H1 (cell line): ENCODE measurements around the gene DENND4A. TPM values are rescaled to one million over a fixed set of nuclear protein-coding genes. Genes with fewer than 3 reads are reported as not detected.

ENCODE experiments used
- CTCF ChIA-PET: fragments of 300-600 bp; sonication (Branson Sonifier 250); formaldehyde crosslinking; loops from one replicate; lab custom pipeline; 2021; ENCODE audit not compliant: partially characterized antibody; lab: Charles Lee
- POLR2A ChIA-PET: fragments of 300-600 bp; sonication (Branson Sonifier 250); formaldehyde crosslinking; loops from one replicate; lab custom pipeline; 2021; ENCODE audit warnings: inconsistent platforms; ENCODE audit not compliant: partially characterized antibody; lab: Charles Lee
- DNase-seq, 2 experiments: peaks; one replicate each; pipeline versions ENCODE4 v3.0.0 to v3.0.0-alpha.2; 2010 to 2022; ENCODE audit warnings: low spot score in 2 of 2, low read depth in 1 of 2, mixed read lengths in 1 of 2
- FAIRE-seq: peaks from 2 replicates; lab custom pipeline; 2011; peaks lifted over from hg19 to GRCh38; lab: Jason Lieb, UNC
- H2AFZ ChIP-seq: 2 replicates; pipeline ENCODE4 v1.8.1; 2012; ENCODE audit warnings: low read length, inconsistent platforms
- H2AK5ac ChIP-seq: 2 replicates; pipeline ENCODE4 v1.6.1; 2013; ENCODE audit warnings: low read depth, low read length
- H2BK120ac ChIP-seq: replicated peaks from 2 replicates; pipeline ENCODE3; 2013; ENCODE audit warnings: low read depth, low read length, inconsistent platforms
- H2BK12ac ChIP-seq: 2 replicates; pipeline ENCODE4 v1.6.1; 2013; ENCODE audit warnings: low read depth, low read length
- H2BK15ac ChIP-seq: 2 replicates; pipeline ENCODE4 v1.6.1; 2013; ENCODE audit warnings: low read length
- H2BK20ac ChIP-seq: 2 replicates; pipeline ENCODE4 v1.6.1; 2013; ENCODE audit warnings: low read length
- H2BK5ac ChIP-seq: 2 replicates; pipeline ENCODE4 v1.6.1; 2013; ENCODE audit warnings: low read depth, low read length
- H3K14ac ChIP-seq: 2 replicates; pipeline ENCODE4 v1.6.1; 2013; ENCODE audit warnings: inconsistent platforms; ENCODE audit not compliant: insufficient read length
- H3K18ac ChIP-seq: 2 replicates; pipeline ENCODE4 v1.6.1; 2013; ENCODE audit warnings: low read length; ENCODE audit errors: extremely low read depth
- H3K23ac ChIP-seq: 2 replicates; pipeline ENCODE4 v1.6.1; 2013; ENCODE audit warnings: inconsistent platforms; ENCODE audit not compliant: insufficient read length
- H3K23me2 ChIP-seq: 2 replicates; pipeline ENCODE4 v1.6.1; 2013; ENCODE audit warnings: low read depth, low read length
- H3K27ac ChIP-seq: 2 replicates; pipeline ENCODE4 v1.6.1; 2011; ENCODE audit warnings: low read depth, low read length, inconsistent platforms
- H3K27me3 ChIP-seq, 4 experiments: replicated peaks in 1 of 4; 1 replicate in 1 of 4; 2 replicates in 3 of 4; pipeline versions ENCODE4 v1.6.1 to v1.8.1; 2011 to 2013; ENCODE audit warnings: low read length in 3 of 4, mild to moderate bottlenecking in 3 of 4, inconsistent platforms in 2 of 4, mixed read lengths in 2 of 4, moderate library complexity in 1 of 4; ENCODE audit not compliant: control insufficient read depth in 3 of 4, insufficient read depth in 3 of 4; ENCODE audit errors: extremely low read depth in 1 of 4
- H3K36me3 ChIP-seq, 4 experiments: 2 replicates each; pipeline versions ENCODE4 v1.6.1 to v1.8.1; 2011 to 2013; ENCODE audit warnings: mild to moderate bottlenecking in 4 of 4, low read length in 3 of 4, moderate library complexity in 2 of 4, control low read depth in 1 of 4, inconsistent platforms in 1 of 4; ENCODE audit not compliant: insufficient read depth in 4 of 4, control insufficient read depth in 2 of 4
- H3K4ac ChIP-seq: replicated peaks from 2 replicates; pipeline ENCODE3; 2013; ENCODE audit warnings: low read length, low read depth, mixed read lengths, inconsistent platforms; ENCODE audit not compliant: insufficient read length
- H3K4me1 ChIP-seq, 4 experiments: replicated peaks in 1 of 4; 1 replicate in 1 of 4; 2 replicates in 3 of 4; pipeline versions ENCODE4 v1.6.1 to v1.8.1; 2011 to 2013; ENCODE audit warnings: low read length in 3 of 4, inconsistent platforms in 2 of 4, mixed read lengths in 1 of 4; ENCODE audit not compliant: insufficient read depth in 4 of 4, control insufficient read depth in 3 of 4
- H3K4me2 ChIP-seq, 2 experiments: 2 replicates each; pipeline versions ENCODE4 v1.6.1 to v1.8.1; 2011 to 2013; ENCODE audit warnings: low read depth in 2 of 2, low read length in 2 of 2, control low read depth in 1 of 2, inconsistent platforms in 1 of 2, mild to moderate bottlenecking in 1 of 2; ENCODE audit not compliant: insufficient read depth in 1 of 2
- H3K4me3 ChIP-seq, 4 experiments: fragments of 200-600, 300-600 bp in 1 of 4; sonication (generic), shearing (Covaris generic), sonication (Bioruptor Twin) in 1 of 4; 2 replicates each; pipeline versions ENCODE4 v1.5.1 to v1.8.1; 2011 to 2016; ENCODE audit warnings: low read length in 4 of 4, low read depth in 3 of 4, control low read depth in 2 of 4, inconsistent platforms in 2 of 4, mild to moderate bottlenecking in 2 of 4, mixed read lengths in 1 of 4, moderate library complexity in 1 of 4; ENCODE audit not compliant: insufficient read depth in 2 of 4; ENCODE audit errors: extremely low read depth in 1 of 4
- H3K56ac ChIP-seq: replicated peaks from 2 replicates; pipeline ENCODE3; 2013; ENCODE audit warnings: low read depth, mild to moderate bottlenecking, mixed read lengths, low read length, inconsistent platforms; ENCODE audit not compliant: insufficient read length
- H3K79me1 ChIP-seq: 2 replicates; pipeline ENCODE4 v1.6.1; 2013; ENCODE audit warnings: low read depth, low read length, control low read depth
- H3K79me2 ChIP-seq, 2 experiments: 2 replicates each; pipeline versions ENCODE4 v1.6.1 to v1.8.1; 2012 to 2013; ENCODE audit warnings: low read length in 2 of 2, mild to moderate bottlenecking in 2 of 2, inconsistent platforms in 1 of 2; ENCODE audit not compliant: insufficient read depth in 2 of 2, control insufficient read depth in 1 of 2
- H3K9ac ChIP-seq, 4 experiments: replicated peaks in 1 of 4; 1 replicate in 1 of 4; 2 replicates in 3 of 4; pipeline versions ENCODE4 v1.6.1 to v1.8.1; 2011 to 2013; ENCODE audit warnings: low read depth in 3 of 4, low read length in 3 of 4, control low read depth in 2 of 4, mild to moderate bottlenecking in 2 of 4, moderate library complexity in 2 of 4, inconsistent platforms in 1 of 4; ENCODE audit errors: extremely low read depth in 1 of 4
- H3K9me3 ChIP-seq, 2 experiments: 2 replicates each; pipeline versions ENCODE4 v1.6.1 to v1.8.1; 2012 to 2013; ENCODE audit warnings: mild to moderate bottlenecking in 2 of 2, moderate library complexity in 2 of 2, control low read depth in 1 of 2, inconsistent platforms in 1 of 2, low read depth in 1 of 2, low read length in 1 of 2, mixed read lengths in 1 of 2; ENCODE audit not compliant: insufficient read depth in 2 of 2
- H4K20me1 ChIP-seq, 2 experiments: replicated peaks in 1 of 2; 2 replicates each; pipeline versions ENCODE3 to v1.8.1; 2011 to 2013; ENCODE audit warnings: inconsistent platforms in 2 of 2, low read length in 2 of 2, mild to moderate bottlenecking in 1 of 2; ENCODE audit not compliant: insufficient read depth in 2 of 2, control insufficient read depth in 1 of 2
- H4K5ac ChIP-seq: 2 replicates; pipeline ENCODE4 v1.6.1; 2013; ENCODE audit warnings: low read length, low read depth, mixed read lengths, inconsistent platforms; ENCODE audit not compliant: insufficient read length
- H4K8ac ChIP-seq: 2 replicates; pipeline ENCODE4 v1.8.0; 2013; ENCODE audit warnings: mild to moderate bottlenecking, moderate library complexity, low read length, inconsistent platforms; ENCODE audit not compliant: insufficient read depth; ENCODE audit errors: extremely low read depth
- H4K91ac ChIP-seq: replicated peaks from 2 replicates; pipeline ENCODE3; 2013; ENCODE audit warnings: low read length, mixed read lengths, inconsistent platforms; ENCODE audit not compliant: insufficient read length
- ASH2L ChIP-seq: fragments of 200-600, 300-600 bp; sonication (generic); IDR thresholded peaks from one replicate; pipeline ENCODE4 v1.7.1; 2017; ENCODE audit warnings: low read length
- ATF3 ChIP-seq: IDR thresholded peaks from 2 replicates; pipeline ENCODE4 v1.6.1; 2011; ENCODE audit warnings: low read depth, mild to moderate bottlenecking, low read length; ENCODE audit not compliant: insufficient read depth
- CREB1 ChIP-seq: IDR thresholded peaks from 2 replicates; pipeline ENCODE4 v1.6.1; 2012; ENCODE audit warnings: inconsistent platforms
- EP300 ChIP-seq, 2 experiments: IDR thresholded peaks; 1 replicate in 1 of 2; 2 replicates in 1 of 2; pipeline ENCODE4 v1.6.1; 2011 to 2012; ENCODE audit warnings: low read depth in 2 of 2, low read length in 2 of 2, mild to moderate bottlenecking in 2 of 2, borderline replicate concordance in 1 of 2, inconsistent platforms in 1 of 2, moderate library complexity in 1 of 2
- HDAC2 ChIP-seq, 2 experiments: fragments of 300-600 bp in 1 of 2; sonication (generic) in 1 of 2; IDR thresholded peaks; 2 replicates each; pipeline ENCODE4 v1.6.1; 2011 to 2012; ENCODE audit warnings: low read depth in 2 of 2, low read length in 2 of 2, mild to moderate bottlenecking in 2 of 2, moderate library complexity in 2 of 2, borderline replicate concordance in 1 of 2, inconsistent platforms in 1 of 2
- JUN ChIP-seq: IDR thresholded peaks from 2 replicates; pipeline ENCODE4 v1.6.1; 2011; ENCODE audit warnings: low read depth, mild to moderate bottlenecking, improper control_type of control experiment, low read length
- MAFK ChIP-seq: IDR thresholded peaks from 2 replicates; pipeline ENCODE4 v1.6.1; 2012; ENCODE audit warnings: low read depth, mild to moderate bottlenecking, improper control_type of control experiment, low read length
- POLR2A ChIP-seq, 2 experiments: IDR thresholded peaks; 1 replicate in 1 of 2; 2 replicates in 1 of 2; pipeline ENCODE4 v1.6.1; 2011; ENCODE audit warnings: low read depth in 2 of 2, low read length in 2 of 2, mild to moderate bottlenecking in 2 of 2; ENCODE audit errors: control extremely low read depth in 1 of 2
- RBBP5 ChIP-seq: IDR thresholded peaks from 2 replicates; pipeline ENCODE4 v1.7.1; 2012; ENCODE audit warnings: low read depth, mild to moderate bottlenecking, inconsistent platforms, low read length, moderate library complexity, borderline replicate concordance
- SAP30 ChIP-seq: fragments of 300-600 bp; sonication (generic); IDR thresholded peaks from 2 replicates; pipeline ENCODE4 v1.7.1; 2012; ENCODE audit warnings: low read length, moderate library complexity, mild to moderate bottlenecking, inconsistent platforms; ENCODE audit not compliant: insufficient read depth, insufficient replicate concordance
- TAF1 ChIP-seq: IDR thresholded peaks from 2 replicates; pipeline ENCODE4 v1.6.1; 2011; ENCODE audit warnings: mild to moderate bottlenecking, low read depth, low read length
- TAF7 ChIP-seq: optimal IDR thresholded peaks from 2 replicates; pipeline ENCODE3; 2011; ENCODE audit warnings: low read depth, mild to moderate bottlenecking, inconsistent platforms, low read length, moderate library complexity, borderline replicate concordance
- TEAD4 ChIP-seq: IDR thresholded peaks from 2 replicates; pipeline ENCODE4 v1.6.1; 2012; ENCODE audit warnings: low read depth, low read length, inconsistent platforms, mixed read lengths
- YY1 ChIP-seq: IDR thresholded peaks from 2 replicates; pipeline ENCODE4 v1.6.1; 2011; ENCODE audit warnings: low read depth, mild to moderate bottlenecking, low read length
- WGBS, 2 experiments: shearing (Covaris generic) in 1 of 2; methylation state at CpG; one replicate each; pipeline versions ENCODE4 v1.1.6 to v1.1.7; 2013 to 2015; ENCODE audit warnings: low lambda C conversion rate in 2 of 2, mixed read lengths in 2 of 2, inconsistent platforms in 1 of 2, low coverage in 1 of 2, missing lambda C conversion rate in 1 of 2; ENCODE audit not compliant: insufficient replicate concordance in 2 of 2, insufficient coverage in 1 of 2, insufficient read length in 1 of 2; ENCODE audit errors: extremely low coverage in 1 of 2, missing lambda C conversion rate in 1 of 2; 5-methylcytosine and 5-hydroxymethylcytosine counted together
- polyA plus RNA-seq, 7 experiments: library from polyadenylated mRNA; depleted of rRNA in 3 of 7; stranded (reverse) in 5 of 7; unstranded in 2 of 7; fragments of >200 nt in 5 of 7; fragments of 200-250 nt in 2 of 7; gene quantifications; 1 replicate in 5 of 7; 2 replicates in 1 of 7; 4 replicates in 1 of 7; pipeline versions ENCODE4 v1.2.1 to v1.2.3, GENCODE V29; 2011 to 2013; ENCODE audit warnings: missing spikeins in 2 of 7, mixed read lengths in 2 of 7
- total RNA-seq: library from RNA; stranded (reverse); fragmentation: NEBNext Ultra II Directional; extraction: Animal tissue kit (Norgen Biotek cat#: 25700); gene quantifications from 2 replicates; pipeline ENCODE4 v1.2.1, GENCODE V29; 2021

The DENND4A gene
- total and polyA plus RNA-seq, 2 of the 8 experiments (the other 6 are each of a cell fraction or from before 2014, with no cell fraction given), result 1.3 to 4.7 TPM

- no peak overlapping the region for H3K56ac ChIP-seq
- no peak for TF ChIP-seq ATF3
- TF ChIP-seq YY1, result no peak
- no peak for TF ChIP-seq TAF1
- no peak for TF ChIP-seq SAP30
- no peak for TF ChIP-seq JUN
- no peak for TF ChIP-seq POLR2A (IDR thresholded peaks at IDR 0.05; ENCODE audit: control extremely low read depth in 1 of 2, low read depth in 2 of 2, low read length in 2 of 2)
- no peak for TF ChIP-seq EP300 (IDR thresholded peaks at IDR 0.05; ENCODE audit: borderline replicate concordance in 1 of 2, low read depth in 2 of 2, low read length in 2 of 2)
- no peak for TF ChIP-seq ASH2L
- TF ChIP-seq TEAD4, result no peak
- TF ChIP-seq CREB1, result no peak
- TF ChIP-seq HDAC2 (IDR thresholded peaks at IDR 0.05; ENCODE audit: borderline replicate concordance in 1 of 2, low read depth in 2 of 2, low read length in 2 of 2), result no peak
- no peak for TF ChIP-seq RBBP5
- no peak for TF ChIP-seq TAF7
- no peak for TF ChIP-seq MAFK
Observed at GRCh38 chr15:65642594-65642993, 149.5 kb downstream of the DENND4A start.

More at GRCh38 chr15:65642594-65642993, 149.5 kb downstream of the DENND4A start:
- Histone ChIP-seq H3K18ac (no peak overlapping the region), H4K91ac (no peak overlapping the region), H2BK12ac (no peak overlapping the region), H3K9ac (no peak overlapping the region), H3K23ac (no peak overlapping the region), H3K23me2 (no peaks in the 10 kb centered on the region), H3K4me2 (no peak overlapping the region), H2AFZ (no peak overlapping the region), H2BK20ac (no peak overlapping the region), H2BK120ac (no peak overlapping the region), H3K4ac (no peak overlapping the region), H3K4me3 (no peak overlapping the region), H3K79me1 (no peaks in the 10 kb centered on the region), H3K79me2 (no peaks in the 10 kb centered on the region), H2AK5ac (no peak overlapping the region), H3K14ac (no peak overlapping the region), H3K27me3 (no peaks in the 10 kb centered on the region; a peak in 1 of 7 replicates), H4K8ac (no peak overlapping the region), H2BK15ac (no peak overlapping the region), H3K27ac (no peak overlapping the region), H3K9me3 (no peaks in the 10 kb centered on the region), H2BK5ac (no peak overlapping the region), H4K20me1 (no peaks in the 10 kb centered on the region), H3K36me3 (no peaks in the 10 kb centered on the region), H3K4me1 (peaks cover 0 to 3% (median 0%) of the 10 kb centered on the region in 4 experiments; a peak in 1 of 7 replicates), H4K5ac (no peak overlapping the region)
- WGBS, 2 experiments, result 94% methylated on average over 6 of the region's 6 CpGs; no CpG with 5 or more reads in 1 of the 2 experiments
- ChIA-PET CTCF (interaction anchor here (0.8 to 10.9 kb wide), 9 partner anchors 8 to 215 kb away, joined by 3 to 134 read pairs (median 7); no protein-coding TSS in a partner anchor), POLR2A (interaction anchor here (1.3 to 2.9 kb wide), 3 partner anchors 32 to 227 kb away, joined by 3 to 10 read pairs (median 4); partner anchors contain the start of genes INTS14 and RAB11A)
- DNase-seq (no peak), FAIRE-seq (no peak)
